ENCODE data around the gene ZNF608. TPM values are rescaled to one million over a fixed set of nuclear protein-coding genes. Genes with fewer than 3 reads are reported as not detected.

Gene ZNF608
- total RNA-seq, 2 donors from 2014 or later, result 138 to 140 TPM

DNA sequence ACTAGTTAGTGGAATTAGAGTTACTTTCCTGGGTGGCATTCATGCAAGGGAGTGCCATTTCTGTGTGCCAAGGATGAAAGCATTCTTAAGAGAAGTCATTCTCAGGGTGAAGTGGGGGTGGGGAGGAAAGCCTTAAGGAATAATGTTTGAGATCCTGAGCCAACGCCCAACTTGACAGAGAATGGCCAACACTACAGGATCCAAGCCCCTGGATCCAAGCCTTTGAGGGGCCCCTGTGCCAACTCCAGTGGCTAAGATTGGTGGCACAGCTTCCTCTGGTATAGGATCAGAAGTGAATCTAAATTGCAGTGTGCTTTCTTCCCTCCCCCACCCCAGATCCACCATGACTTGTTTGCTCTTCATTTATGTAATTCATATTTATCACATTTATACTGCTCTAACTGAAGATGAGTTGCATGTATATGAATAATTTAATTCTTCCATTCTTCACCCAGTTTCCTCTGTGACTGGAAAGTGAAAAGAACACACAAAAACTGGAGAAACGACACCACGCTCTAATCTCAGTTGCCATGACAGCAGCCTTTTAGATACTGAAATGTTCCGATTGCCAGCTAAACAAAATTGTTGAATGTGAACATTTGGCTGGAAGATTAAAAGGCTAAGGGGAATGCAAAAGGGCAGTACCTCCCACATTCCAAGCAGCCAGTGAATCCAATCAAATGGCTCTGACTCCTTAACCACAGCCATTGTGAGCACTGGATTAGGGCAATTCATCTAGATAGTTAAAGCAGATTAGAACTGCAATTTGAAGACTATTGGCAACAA is 4.5 kb downstream of the ZNF608 start:
- no peak overlapping the region for H3K4me3 Mint-ChIP-seq
- peaks cover 31% of the 10 kb centered on the region for H3K4me1 Mint-ChIP-seq
- Histone ChIP-seq H3K36me3 (ENCODE audit: control insufficient read depth, insufficient read depth, low read length) (peaks cover 11% of the 10 kb centered on the region), H3K4me1 (ENCODE audit: control insufficient read depth, insufficient read depth, low read length) (peaks cover 11% of the 10 kb centered on the region), H3K27me3 (ENCODE audit: control insufficient read depth, insufficient read depth, low read length, poor library complexity, severe bottlenecking) (no peaks in the 10 kb centered on the region), H3K27ac (ENCODE audit: low read depth, low read length) (peak overlapping the region; percentile 69), H3K9me3 (ENCODE audit: control insufficient read depth, low read length) (peaks cover 9% of the 10 kb centered on the region), H3K9ac (ENCODE audit: extremely low read depth, low read length, poor library complexity, severe bottlenecking) (peak overlapping the region; percentile 96), H3K4me3 (ENCODE audit: low read length) (peak overlapping the region; percentile 95)
- no peaks in the 10 kb centered on the region for H3K27me3 Mint-ChIP-seq (ENCODE audit: insufficient read depth)
- no peaks in the 10 kb centered on the region for H3K36me3 Mint-ChIP-seq (ENCODE audit: low read depth)
- H3K27ac Mint-ChIP-seq, result no peak overlapping the region
- WGBS, 2 experiments (ENCODE audit: insufficient coverage in 1 of 2, insufficient read length in 1 of 2), result 51 to 53% methylated on average over 3 to 4 of the region's 4 CpGs
- DNase-seq, result no peak
- H3K9me3 Mint-ChIP-seq, result no peaks in the 10 kb centered on the region
- TF ChIP-seq, protein P1, sequence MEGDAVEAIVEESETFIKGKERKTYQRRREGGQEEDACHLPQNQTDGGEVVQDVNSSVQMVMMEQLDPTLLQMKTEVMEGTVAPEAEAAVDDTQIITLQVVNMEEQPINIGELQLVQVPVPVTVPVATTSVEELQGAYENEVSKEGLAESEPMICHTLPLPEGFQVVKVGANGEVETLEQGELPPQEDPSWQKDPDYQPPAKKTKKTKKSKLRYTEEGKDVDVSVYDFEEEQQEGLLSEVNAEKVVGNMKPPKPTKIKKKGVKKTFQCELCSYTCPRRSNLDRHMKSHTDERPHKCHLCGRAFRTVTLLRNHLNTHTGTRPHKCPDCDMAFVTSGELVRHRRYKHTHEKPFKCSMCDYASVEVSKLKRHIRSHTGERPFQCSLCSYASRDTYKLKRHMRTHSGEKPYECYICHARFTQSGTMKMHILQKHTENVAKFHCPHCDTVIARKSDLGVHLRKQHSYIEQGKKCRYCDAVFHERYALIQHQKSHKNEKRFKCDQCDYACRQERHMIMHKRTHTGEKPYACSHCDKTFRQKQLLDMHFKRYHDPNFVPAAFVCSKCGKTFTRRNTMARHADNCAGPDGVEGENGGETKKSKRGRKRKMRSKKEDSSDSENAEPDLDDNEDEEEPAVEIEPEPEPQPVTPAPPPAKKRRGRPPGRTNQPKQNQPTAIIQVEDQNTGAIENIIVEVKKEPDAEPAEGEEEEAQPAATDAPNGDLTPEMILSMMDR (conservative IDR thresholded peaks at IDR 0.05), result no peak

DNA sequence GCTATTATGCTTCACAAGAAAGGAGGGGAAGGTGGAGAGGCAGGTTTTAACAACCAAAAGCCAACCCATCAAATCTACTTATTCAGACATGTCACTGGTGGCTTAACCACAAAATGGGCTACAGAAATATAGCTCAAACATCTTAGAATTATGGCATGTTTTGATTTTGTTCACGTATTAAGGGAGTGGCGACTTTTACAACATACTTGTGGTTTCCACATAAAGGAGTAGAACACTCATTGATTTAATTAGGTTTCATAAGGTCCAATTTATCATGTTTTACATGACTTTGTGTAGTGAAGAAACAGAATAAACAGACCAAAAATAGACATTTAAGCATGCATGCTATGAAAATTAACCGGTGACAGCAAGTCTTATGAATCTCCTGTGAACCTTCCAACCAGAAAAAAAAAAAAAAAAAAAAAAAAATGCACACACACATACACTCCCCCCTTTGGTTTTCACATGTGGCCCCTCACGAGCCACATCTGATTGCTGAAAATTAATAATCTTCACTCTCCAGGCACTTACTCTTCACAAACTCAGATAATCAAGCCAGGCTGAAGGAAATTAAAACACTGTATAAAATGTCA is 5.4 kb downstream of the ZNF608 start:
- TF ChIP-seq, protein P1 (conservative IDR thresholded peaks at IDR 0.05), result no peak
- Histone ChIP-seq H3K4me3 (ENCODE audit: low read length) (peak overlapping the region; percentile 95), H3K9ac (ENCODE audit: extremely low read depth, low read length, poor library complexity, severe bottlenecking) (no peak overlapping the region), H3K27me3 (ENCODE audit: control insufficient read depth, insufficient read depth, low read length, poor library complexity, severe bottlenecking) (no peaks in the 10 kb centered on the region), H3K36me3 (ENCODE audit: control insufficient read depth, insufficient read depth, low read length) (peaks cover 13% of the 10 kb centered on the region), H3K27ac (ENCODE audit: low read depth, low read length) (no peak overlapping the region), H3K4me1 (ENCODE audit: control insufficient read depth, insufficient read depth, low read length) (peaks cover 17% of the 10 kb centered on the region), H3K9me3 (ENCODE audit: control insufficient read depth, low read length) (peaks cover 9% of the 10 kb centered on the region)
- Mint-ChIP-seq H3K4me1 (peaks cover 39% of the 10 kb centered on the region), H3K36me3 (ENCODE audit: low read depth) (no peaks in the 10 kb centered on the region), H3K27me3 (ENCODE audit: insufficient read depth) (no peaks in the 10 kb centered on the region), H3K9me3 (no peaks in the 10 kb centered on the region), H3K4me3 (no peak overlapping the region), H3K27ac (no peak overlapping the region)
- no peak for DNase-seq
- WGBS, 2 experiments (ENCODE audit: insufficient coverage in 1 of 2, insufficient read length in 1 of 2), result 86 to 91% methylated on average over 2 to 4 of the region's 4 CpGs

DNA sequence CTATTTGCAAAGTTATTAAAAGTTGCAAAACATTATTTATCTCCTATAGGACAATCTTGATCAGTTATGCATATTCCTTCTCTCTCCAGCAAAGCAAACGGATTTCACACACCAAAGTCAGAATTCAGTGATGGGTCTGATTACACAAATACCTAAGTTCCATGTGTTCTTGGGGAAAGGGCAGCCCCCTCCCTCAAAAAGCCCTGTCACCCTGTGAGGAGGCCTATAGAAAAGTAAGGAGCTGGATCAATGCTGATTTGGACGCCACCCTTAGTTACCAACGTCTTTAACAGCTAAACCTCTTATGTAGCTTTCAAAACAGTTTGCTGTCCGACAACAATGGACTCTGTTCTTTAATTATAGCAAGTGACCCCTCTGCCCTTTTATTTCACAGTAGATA is 6.4 kb downstream of the ZNF608 start:
- H3K4me3 Mint-ChIP-seq, result no peak overlapping the region
- peak overlapping the region; percentile 90 for H3K27ac Mint-ChIP-seq
- 7 to 39% methylated on average over 3 to 4 of the region's 4 CpGs for WGBS, 2 experiments (ENCODE audit: insufficient coverage in 1 of 2, insufficient read length in 1 of 2)
- Histone ChIP-seq H3K9me3 (ENCODE audit: control insufficient read depth, low read length) (peaks cover 9% of the 10 kb centered on the region), H3K27me3 (ENCODE audit: control insufficient read depth, insufficient read depth, low read length, poor library complexity, severe bottlenecking) (no peaks in the 10 kb centered on the region), H3K4me3 (ENCODE audit: low read length) (peak overlapping the region; percentile 95), H3K4me1 (ENCODE audit: control insufficient read depth, insufficient read depth, low read length) (peaks cover 21% of the 10 kb centered on the region), H3K36me3 (ENCODE audit: control insufficient read depth, insufficient read depth, low read length) (peaks cover 15% of the 10 kb centered on the region), H3K27ac (ENCODE audit: low read depth, low read length) (peak overlapping the region; percentile 82), H3K9ac (ENCODE audit: extremely low read depth, low read length, poor library complexity, severe bottlenecking) (peak overlapping the region; percentile 52)
- TF ChIP-seq, protein P1 (conservative IDR thresholded peaks at IDR 0.05), result no peak
- H3K9me3 Mint-ChIP-seq, result no peaks in the 10 kb centered on the region
- no peaks in the 10 kb centered on the region for H3K27me3 Mint-ChIP-seq (ENCODE audit: insufficient read depth)
- DNase-seq, result no peak
- no peaks in the 10 kb centered on the region for H3K36me3 Mint-ChIP-seq (ENCODE audit: low read depth)
- H3K4me1 Mint-ChIP-seq, result peaks cover 48% of the 10 kb centered on the region
